H1 (cell line): ENCODE results near the gene SKAP1. TPM values are rescaled to one million over a fixed set of nuclear protein-coding genes. Genes with fewer than 3 reads are reported as not detected.

ENCODE experiments used
- CTCF ChIA-PET: fragments of 300-600 bp; sonication (Branson Sonifier 250); formaldehyde crosslinking; loops from one replicate; lab custom pipeline; 2021; ENCODE audit not compliant: partially characterized antibody; lab: Charles Lee
- POLR2A ChIA-PET: fragments of 300-600 bp; sonication (Branson Sonifier 250); formaldehyde crosslinking; loops from one replicate; lab custom pipeline; 2021; ENCODE audit warnings: inconsistent platforms; ENCODE audit not compliant: partially characterized antibody; lab: Charles Lee
- DNase-seq, 2 experiments: peaks; one replicate each; pipeline versions ENCODE4 v3.0.0 to v3.0.0-alpha.2; 2010 to 2022; ENCODE audit warnings: low spot score in 2 of 2, low read depth in 1 of 2, mixed read lengths in 1 of 2
- FAIRE-seq: peaks from 2 replicates; lab custom pipeline; 2011; peaks lifted over from hg19 to GRCh38; lab: Jason Lieb, UNC
- H2AFZ ChIP-seq: 2 replicates; pipeline ENCODE4 v1.8.1; 2012; ENCODE audit warnings: low read length, inconsistent platforms
- H2AK5ac ChIP-seq: 2 replicates; pipeline ENCODE4 v1.6.1; 2013; ENCODE audit warnings: low read depth, low read length
- H2BK120ac ChIP-seq: replicated peaks from 2 replicates; pipeline ENCODE3; 2013; ENCODE audit warnings: low read depth, low read length, inconsistent platforms
- H2BK12ac ChIP-seq: 2 replicates; pipeline ENCODE4 v1.6.1; 2013; ENCODE audit warnings: low read depth, low read length
- H2BK15ac ChIP-seq: 2 replicates; pipeline ENCODE4 v1.6.1; 2013; ENCODE audit warnings: low read length
- H2BK20ac ChIP-seq: 2 replicates; pipeline ENCODE4 v1.6.1; 2013; ENCODE audit warnings: low read length
- H2BK5ac ChIP-seq: 2 replicates; pipeline ENCODE4 v1.6.1; 2013; ENCODE audit warnings: low read depth, low read length
- H3K14ac ChIP-seq: 2 replicates; pipeline ENCODE4 v1.6.1; 2013; ENCODE audit warnings: inconsistent platforms; ENCODE audit not compliant: insufficient read length
- H3K18ac ChIP-seq: 2 replicates; pipeline ENCODE4 v1.6.1; 2013; ENCODE audit warnings: low read length; ENCODE audit errors: extremely low read depth
- H3K23ac ChIP-seq: 2 replicates; pipeline ENCODE4 v1.6.1; 2013; ENCODE audit warnings: inconsistent platforms; ENCODE audit not compliant: insufficient read length
- H3K23me2 ChIP-seq: 2 replicates; pipeline ENCODE4 v1.6.1; 2013; ENCODE audit warnings: low read depth, low read length
- H3K27ac ChIP-seq: 2 replicates; pipeline ENCODE4 v1.6.1; 2011; ENCODE audit warnings: low read depth, low read length, inconsistent platforms
- H3K27me3 ChIP-seq, 4 experiments: replicated peaks in 1 of 4; 1 replicate in 1 of 4; 2 replicates in 3 of 4; pipeline versions ENCODE4 v1.6.1 to v1.8.1; 2011 to 2013; ENCODE audit warnings: low read length in 3 of 4, mild to moderate bottlenecking in 3 of 4, inconsistent platforms in 2 of 4, mixed read lengths in 2 of 4, moderate library complexity in 1 of 4; ENCODE audit not compliant: control insufficient read depth in 3 of 4, insufficient read depth in 3 of 4; ENCODE audit errors: extremely low read depth in 1 of 4
- H3K36me3 ChIP-seq, 4 experiments: 2 replicates each; pipeline versions ENCODE4 v1.6.1 to v1.8.1; 2011 to 2013; ENCODE audit warnings: mild to moderate bottlenecking in 4 of 4, low read length in 3 of 4, moderate library complexity in 2 of 4, control low read depth in 1 of 4, inconsistent platforms in 1 of 4; ENCODE audit not compliant: insufficient read depth in 4 of 4, control insufficient read depth in 2 of 4
- H3K4ac ChIP-seq: replicated peaks from 2 replicates; pipeline ENCODE3; 2013; ENCODE audit warnings: low read length, low read depth, mixed read lengths, inconsistent platforms; ENCODE audit not compliant: insufficient read length
- H3K4me1 ChIP-seq, 4 experiments: replicated peaks in 1 of 4; 1 replicate in 1 of 4; 2 replicates in 3 of 4; pipeline versions ENCODE4 v1.6.1 to v1.8.1; 2011 to 2013; ENCODE audit warnings: low read length in 3 of 4, inconsistent platforms in 2 of 4, mixed read lengths in 1 of 4; ENCODE audit not compliant: insufficient read depth in 4 of 4, control insufficient read depth in 3 of 4
- H3K4me2 ChIP-seq, 2 experiments: 2 replicates each; pipeline versions ENCODE4 v1.6.1 to v1.8.1; 2011 to 2013; ENCODE audit warnings: low read depth in 2 of 2, low read length in 2 of 2, control low read depth in 1 of 2, inconsistent platforms in 1 of 2, mild to moderate bottlenecking in 1 of 2; ENCODE audit not compliant: insufficient read depth in 1 of 2
- H3K4me3 ChIP-seq, 4 experiments: fragments of 200-600, 300-600 bp in 1 of 4; sonication (generic), shearing (Covaris generic), sonication (Bioruptor Twin) in 1 of 4; 2 replicates each; pipeline versions ENCODE4 v1.5.1 to v1.8.1; 2011 to 2016; ENCODE audit warnings: low read length in 4 of 4, low read depth in 3 of 4, control low read depth in 2 of 4, inconsistent platforms in 2 of 4, mild to moderate bottlenecking in 2 of 4, mixed read lengths in 1 of 4, moderate library complexity in 1 of 4; ENCODE audit not compliant: insufficient read depth in 2 of 4; ENCODE audit errors: extremely low read depth in 1 of 4
- H3K56ac ChIP-seq: replicated peaks from 2 replicates; pipeline ENCODE3; 2013; ENCODE audit warnings: low read depth, mild to moderate bottlenecking, mixed read lengths, low read length, inconsistent platforms; ENCODE audit not compliant: insufficient read length
- H3K79me1 ChIP-seq: 2 replicates; pipeline ENCODE4 v1.6.1; 2013; ENCODE audit warnings: low read depth, low read length, control low read depth
- H3K79me2 ChIP-seq, 2 experiments: 2 replicates each; pipeline versions ENCODE4 v1.6.1 to v1.8.1; 2012 to 2013; ENCODE audit warnings: low read length in 2 of 2, mild to moderate bottlenecking in 2 of 2, inconsistent platforms in 1 of 2; ENCODE audit not compliant: insufficient read depth in 2 of 2, control insufficient read depth in 1 of 2
- H3K9ac ChIP-seq, 4 experiments: replicated peaks in 1 of 4; 1 replicate in 1 of 4; 2 replicates in 3 of 4; pipeline versions ENCODE4 v1.6.1 to v1.8.1; 2011 to 2013; ENCODE audit warnings: low read depth in 3 of 4, low read length in 3 of 4, control low read depth in 2 of 4, mild to moderate bottlenecking in 2 of 4, moderate library complexity in 2 of 4, inconsistent platforms in 1 of 4; ENCODE audit errors: extremely low read depth in 1 of 4
- H3K9me3 ChIP-seq, 2 experiments: 2 replicates each; pipeline versions ENCODE4 v1.6.1 to v1.8.1; 2012 to 2013; ENCODE audit warnings: mild to moderate bottlenecking in 2 of 2, moderate library complexity in 2 of 2, control low read depth in 1 of 2, inconsistent platforms in 1 of 2, low read depth in 1 of 2, low read length in 1 of 2, mixed read lengths in 1 of 2; ENCODE audit not compliant: insufficient read depth in 2 of 2
- H4K20me1 ChIP-seq, 2 experiments: replicated peaks in 1 of 2; 2 replicates each; pipeline versions ENCODE3 to v1.8.1; 2011 to 2013; ENCODE audit warnings: inconsistent platforms in 2 of 2, low read length in 2 of 2, mild to moderate bottlenecking in 1 of 2; ENCODE audit not compliant: insufficient read depth in 2 of 2, control insufficient read depth in 1 of 2
- H4K5ac ChIP-seq: 2 replicates; pipeline ENCODE4 v1.6.1; 2013; ENCODE audit warnings: low read length, low read depth, mixed read lengths, inconsistent platforms; ENCODE audit not compliant: insufficient read length
- H4K8ac ChIP-seq: 2 replicates; pipeline ENCODE4 v1.8.0; 2013; ENCODE audit warnings: mild to moderate bottlenecking, moderate library complexity, low read length, inconsistent platforms; ENCODE audit not compliant: insufficient read depth; ENCODE audit errors: extremely low read depth
- H4K91ac ChIP-seq: replicated peaks from 2 replicates; pipeline ENCODE3; 2013; ENCODE audit warnings: low read length, mixed read lengths, inconsistent platforms; ENCODE audit not compliant: insufficient read length
- BACH1 ChIP-seq: IDR thresholded peaks from 2 replicates; pipeline ENCODE4 v1.6.1; 2012; ENCODE audit warnings: low read length, improper control_type of control experiment
- CBX8 ChIP-seq: fragments of 300-800, 300-1000 bp; sonication (generic); IDR thresholded peaks from 2 replicates; pipeline ENCODE4 v1.7.1; 2016; ENCODE audit warnings: low read depth, low read length, borderline replicate concordance
- CHD1 ChIP-seq: IDR thresholded peaks from 2 replicates; pipeline ENCODE4 v1.6.1; 2012; ENCODE audit warnings: low read depth, low read length, improper control_type of control experiment
- CHD2 ChIP-seq: IDR thresholded peaks from 2 replicates; pipeline ENCODE4 v1.6.1; 2012; ENCODE audit warnings: low read length, improper control_type of control experiment
- CREB1 ChIP-seq: IDR thresholded peaks from 2 replicates; pipeline ENCODE4 v1.6.1; 2012; ENCODE audit warnings: inconsistent platforms
- GABPA ChIP-seq: IDR thresholded peaks from 2 replicates; pipeline ENCODE4 v1.6.1; 2011; ENCODE audit warnings: mild to moderate bottlenecking, low read length, moderate library complexity, borderline replicate concordance; ENCODE audit not compliant: insufficient read depth
- HDAC6 ChIP-seq: IDR thresholded peaks from one replicate; pipeline ENCODE4 v1.7.1; 2012; ENCODE audit warnings: low read depth, mild to moderate bottlenecking, inconsistent platforms, low read length, moderate library complexity
- MAFK ChIP-seq: IDR thresholded peaks from 2 replicates; pipeline ENCODE4 v1.6.1; 2012; ENCODE audit warnings: low read depth, mild to moderate bottlenecking, improper control_type of control experiment, low read length
- PHF8 ChIP-seq: fragments of 200-600 bp; sonication (generic); conservative IDR thresholded peaks from 2 replicates; pipeline ENCODE4 v1.7.1; 2012; ENCODE audit warnings: low read depth, mild to moderate bottlenecking, inconsistent platforms, low read length, moderate library complexity
- POLR2A ChIP-seq, 2 experiments: IDR thresholded peaks; 1 replicate in 1 of 2; 2 replicates in 1 of 2; pipeline ENCODE4 v1.6.1; 2011; ENCODE audit warnings: low read depth in 2 of 2, low read length in 2 of 2, mild to moderate bottlenecking in 2 of 2; ENCODE audit errors: control extremely low read depth in 1 of 2
- POLR2AphosphoS5 ChIP-seq: IDR thresholded peaks from 2 replicates; pipeline ENCODE4 v1.6.1; 2011; ENCODE audit warnings: low read depth, low read length
- RXRA ChIP-seq: IDR thresholded peaks from 2 replicates; pipeline ENCODE4 v1.6.1; 2011; ENCODE audit warnings: low read depth, mild to moderate bottlenecking, low read length, moderate library complexity; ENCODE audit not compliant: insufficient read depth
- SAP30 ChIP-seq: fragments of 300-600 bp; sonication (generic); IDR thresholded peaks from 2 replicates; pipeline ENCODE4 v1.7.1; 2012; ENCODE audit warnings: low read length, moderate library complexity, mild to moderate bottlenecking, inconsistent platforms; ENCODE audit not compliant: insufficient read depth, insufficient replicate concordance
- TBP ChIP-seq: IDR thresholded peaks from 2 replicates; pipeline ENCODE4 v1.6.1; 2011; ENCODE audit warnings: low read depth, low read length, improper control_type of control experiment
- TEAD4 ChIP-seq: IDR thresholded peaks from 2 replicates; pipeline ENCODE4 v1.6.1; 2012; ENCODE audit warnings: low read depth, low read length, inconsistent platforms, mixed read lengths
- WGBS, 2 experiments: shearing (Covaris generic) in 1 of 2; methylation state at CpG; one replicate each; pipeline versions ENCODE4 v1.1.6 to v1.1.7; 2013 to 2015; ENCODE audit warnings: low lambda C conversion rate in 2 of 2, mixed read lengths in 2 of 2, inconsistent platforms in 1 of 2, low coverage in 1 of 2, missing lambda C conversion rate in 1 of 2; ENCODE audit not compliant: insufficient replicate concordance in 2 of 2, insufficient coverage in 1 of 2, insufficient read length in 1 of 2; ENCODE audit errors: extremely low coverage in 1 of 2, missing lambda C conversion rate in 1 of 2; 5-methylcytosine and 5-hydroxymethylcytosine counted together
- polyA plus RNA-seq, 7 experiments: library from polyadenylated mRNA; depleted of rRNA in 3 of 7; stranded (reverse) in 5 of 7; unstranded in 2 of 7; fragments of >200 nt in 5 of 7; fragments of 200-250 nt in 2 of 7; gene quantifications; 1 replicate in 5 of 7; 2 replicates in 1 of 7; 4 replicates in 1 of 7; pipeline versions ENCODE4 v1.2.1 to v1.2.3, GENCODE V29; 2011 to 2013; ENCODE audit warnings: missing spikeins in 2 of 7, mixed read lengths in 2 of 7
- total RNA-seq: library from RNA; stranded (reverse); fragmentation: NEBNext Ultra II Directional; extraction: Animal tissue kit (Norgen Biotek cat#: 25700); gene quantifications from 2 replicates; pipeline ENCODE4 v1.2.1, GENCODE V29; 2021

Gene SKAP1
- total and polyA plus RNA-seq, 2 of the 8 experiments (the other 6 are each of a cell fraction or from before 2014, with no cell fraction given): not detected

- Histone ChIP-seq H3K79me2 (no peaks in the 10 kb centered on the region), H3K9me3 (no peaks in the 10 kb centered on the region), H3K27ac (no peak overlapping the region), H4K91ac (no peak overlapping the region), H3K56ac (no peak overlapping the region), H4K5ac (no peak overlapping the region), H3K23me2 (no peaks in the 10 kb centered on the region), H3K14ac (no peak overlapping the region), H2AFZ (no peak overlapping the region), H3K27me3 (0 out of 7 replicates have a peak, but pooled peaks cover 0 to 2% (median 0%) of the 10 kb centered on the region in 4 experiments), H2AK5ac (no peak overlapping the region), H4K20me1 (no peaks in the 10 kb centered on the region), H2BK120ac (no peak overlapping the region), H3K4me2 (no peak overlapping the region), H3K4me3 (no peak overlapping the region), H3K9ac (no peak overlapping the region), H2BK5ac (no peak overlapping the region), H2BK15ac (no peak overlapping the region), H3K4ac (no peak overlapping the region), H4K8ac (no peak overlapping the region), H3K4me1 (peaks cover 0 to 12% (median 7%) of the 10 kb centered on the region in 4 experiments; a peak in 3 of 7 replicates), H2BK12ac (no peak overlapping the region), H2BK20ac (no peak overlapping the region), H3K36me3 (no peaks in the 10 kb centered on the region), H3K23ac (no peak overlapping the region), H3K79me1 (no peaks in the 10 kb centered on the region), H3K18ac (no peak overlapping the region)
- CTCF ChIA-PET: interaction anchor here (0.7 to 3.3 kb wide), 5 partner anchors 9 to 66 kb away, joined by 3 to 15 read pairs (median 4); no protein-coding TSS in a partner anchor
- TF ChIP-seq HDAC6 (no peak), POLR2AphosphoS5 (no peak), BACH1 (no peak), TBP (no peak), RXRA (no peak), GABPA (no peak), CHD1 (no peak), CHD2 (no peak), CBX8 (no peak), CREB1 (no peak), MAFK (no peak), POLR2A (IDR thresholded peaks at IDR 0.05; ENCODE audit: control extremely low read depth in 1 of 2, low read depth in 2 of 2, low read length in 2 of 2) (no peak), TEAD4 (no peak), SAP30 (no peak), PHF8 (no peak)
- DNase-seq (no peak), FAIRE-seq (no peak)
- WGBS, 2 experiments: 90% methylated on average over 8 of the region's 8 CpGs; no CpG with 5 or more reads in 1 of the 2 experiments
- POLR2A ChIA-PET: no interaction called here
These were observed 239.1 kb downstream of the SKAP1 start for GRCh38 chr17:48190871-48191270.
